Spleen (tissue), 7 donors: ENCODE results near the gene EXOSC2.

Experiments
- POLR2A ChIP-seq, 3 donors: fragments of 450-650 bp; IDR thresholded peaks; one replicate each; pipeline ENCODE4 v1.5.1; 2017; ENCODE audit warnings: antibody characterized with exemption in 3 of 3, mild to moderate bottlenecking in 1 of 3
- TF ChIP-seq, protein P1 (sequence below), 11 experiments: fragments of 200-600 bp in 7 of 11; fragments of 450-650 bp in 4 of 11; sonication (generic) in 4 of 11; IDR thresholded peaks in 8 of 11; conservative IDR thresholded peaks in 3 of 11; 1 replicate in 7 of 11; 2 replicates in 4 of 11; pipeline versions ENCODE4 v1.4.0 to v1.8.0; 2016 to 2021; ENCODE audit warnings: antibody characterized with exemption in 11 of 11, inconsistent platforms in 4 of 11, mild to moderate bottlenecking in 1 of 11
- donor health status: DM: no; HTN: no; CAD: no; lungs with moderate emphysema.
- donor health status: DM: no; HTN: no; CAD: no.
- donor health status: DM: no; HTN: no; CAD: no.

DNA sequence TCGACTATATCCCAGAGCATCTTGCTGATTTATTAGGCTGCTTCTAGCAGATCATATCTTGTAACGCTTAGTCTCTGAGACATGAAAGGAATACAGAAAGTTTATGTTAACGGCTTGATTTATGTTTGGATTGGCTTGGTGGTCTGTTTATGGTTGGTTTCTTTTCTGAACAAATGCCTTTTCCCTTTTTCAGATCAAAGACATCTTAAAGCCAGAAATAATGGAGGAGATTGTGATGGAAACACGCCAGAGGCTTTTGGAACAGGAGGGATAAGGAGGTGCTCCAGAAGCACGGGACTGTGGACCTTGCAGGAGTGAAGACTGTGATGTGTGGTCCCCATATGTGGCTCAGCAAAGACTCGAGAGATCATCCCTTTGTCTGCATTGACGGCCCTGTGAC lies 9.9 kb downstream of the EXOSC2 start:
- TF ChIP-seq, protein P1, sequence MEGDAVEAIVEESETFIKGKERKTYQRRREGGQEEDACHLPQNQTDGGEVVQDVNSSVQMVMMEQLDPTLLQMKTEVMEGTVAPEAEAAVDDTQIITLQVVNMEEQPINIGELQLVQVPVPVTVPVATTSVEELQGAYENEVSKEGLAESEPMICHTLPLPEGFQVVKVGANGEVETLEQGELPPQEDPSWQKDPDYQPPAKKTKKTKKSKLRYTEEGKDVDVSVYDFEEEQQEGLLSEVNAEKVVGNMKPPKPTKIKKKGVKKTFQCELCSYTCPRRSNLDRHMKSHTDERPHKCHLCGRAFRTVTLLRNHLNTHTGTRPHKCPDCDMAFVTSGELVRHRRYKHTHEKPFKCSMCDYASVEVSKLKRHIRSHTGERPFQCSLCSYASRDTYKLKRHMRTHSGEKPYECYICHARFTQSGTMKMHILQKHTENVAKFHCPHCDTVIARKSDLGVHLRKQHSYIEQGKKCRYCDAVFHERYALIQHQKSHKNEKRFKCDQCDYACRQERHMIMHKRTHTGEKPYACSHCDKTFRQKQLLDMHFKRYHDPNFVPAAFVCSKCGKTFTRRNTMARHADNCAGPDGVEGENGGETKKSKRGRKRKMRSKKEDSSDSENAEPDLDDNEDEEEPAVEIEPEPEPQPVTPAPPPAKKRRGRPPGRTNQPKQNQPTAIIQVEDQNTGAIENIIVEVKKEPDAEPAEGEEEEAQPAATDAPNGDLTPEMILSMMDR (IDR thresholded peaks at IDR 0.05 in 8 of 11, conservative IDR thresholded peaks at IDR 0.05 in 3 of 11) = no peak
- TF ChIP-seq POLR2A (IDR thresholded peaks at IDR 0.05) = no peak
